ENCODE measurements around the gene PTX3. TPM values are rescaled to one million over a fixed set of nuclear protein-coding genes. Genes with fewer than 3 reads are reported as not detected.

The PTX3 gene
- total RNA-seq, 1 donor = 22.5 TPM

DNA sequence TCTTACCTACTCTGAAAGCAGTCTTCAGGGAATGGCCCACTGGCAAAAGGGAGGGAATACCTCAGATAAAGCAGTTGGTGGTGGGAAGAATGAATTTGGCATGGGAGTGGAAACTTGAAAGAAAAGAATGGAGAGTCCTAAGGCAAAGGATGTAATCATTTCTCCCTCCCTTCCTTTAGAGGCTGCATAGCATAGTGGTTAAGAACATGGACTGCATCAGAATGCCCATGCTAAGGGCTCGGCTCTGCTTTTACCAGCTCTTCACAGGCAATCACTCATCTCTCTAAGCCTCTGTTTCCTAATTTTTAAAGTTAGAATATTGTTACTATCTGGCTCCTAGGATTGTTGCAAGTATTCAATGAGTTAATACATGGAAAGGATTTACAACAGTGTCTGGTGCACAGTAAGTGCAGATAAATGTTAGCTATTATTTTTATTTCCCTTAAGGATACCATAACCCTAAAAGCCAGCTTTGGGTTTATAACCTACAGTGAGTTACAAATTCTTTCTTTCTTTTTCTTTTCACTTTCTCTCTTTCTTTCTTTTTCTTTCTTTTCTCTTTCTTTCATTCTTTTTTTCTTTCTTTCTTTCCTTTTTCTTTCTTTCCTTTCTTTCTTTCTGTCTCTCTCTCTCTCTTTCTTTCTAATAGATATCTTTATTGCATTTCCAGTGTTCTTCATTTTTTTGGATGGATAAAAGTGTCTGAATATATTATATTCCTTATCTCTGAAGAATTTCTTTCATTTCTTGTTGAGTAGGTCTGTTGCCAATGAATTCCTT, 43.0 kb downstream of the PTX3 start:
- no peak for DNase-seq (ENCODE audit: low read depth)
- H3K4me3 ChIP-seq (ENCODE audit: low read depth, low read length) = no peak overlapping the region
- TF ChIP-seq, protein P1, sequence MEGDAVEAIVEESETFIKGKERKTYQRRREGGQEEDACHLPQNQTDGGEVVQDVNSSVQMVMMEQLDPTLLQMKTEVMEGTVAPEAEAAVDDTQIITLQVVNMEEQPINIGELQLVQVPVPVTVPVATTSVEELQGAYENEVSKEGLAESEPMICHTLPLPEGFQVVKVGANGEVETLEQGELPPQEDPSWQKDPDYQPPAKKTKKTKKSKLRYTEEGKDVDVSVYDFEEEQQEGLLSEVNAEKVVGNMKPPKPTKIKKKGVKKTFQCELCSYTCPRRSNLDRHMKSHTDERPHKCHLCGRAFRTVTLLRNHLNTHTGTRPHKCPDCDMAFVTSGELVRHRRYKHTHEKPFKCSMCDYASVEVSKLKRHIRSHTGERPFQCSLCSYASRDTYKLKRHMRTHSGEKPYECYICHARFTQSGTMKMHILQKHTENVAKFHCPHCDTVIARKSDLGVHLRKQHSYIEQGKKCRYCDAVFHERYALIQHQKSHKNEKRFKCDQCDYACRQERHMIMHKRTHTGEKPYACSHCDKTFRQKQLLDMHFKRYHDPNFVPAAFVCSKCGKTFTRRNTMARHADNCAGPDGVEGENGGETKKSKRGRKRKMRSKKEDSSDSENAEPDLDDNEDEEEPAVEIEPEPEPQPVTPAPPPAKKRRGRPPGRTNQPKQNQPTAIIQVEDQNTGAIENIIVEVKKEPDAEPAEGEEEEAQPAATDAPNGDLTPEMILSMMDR (IDR thresholded peaks at IDR 0.05; ENCODE audit: insufficient read depth, low read depth, low read length) = no peak

DNA sequence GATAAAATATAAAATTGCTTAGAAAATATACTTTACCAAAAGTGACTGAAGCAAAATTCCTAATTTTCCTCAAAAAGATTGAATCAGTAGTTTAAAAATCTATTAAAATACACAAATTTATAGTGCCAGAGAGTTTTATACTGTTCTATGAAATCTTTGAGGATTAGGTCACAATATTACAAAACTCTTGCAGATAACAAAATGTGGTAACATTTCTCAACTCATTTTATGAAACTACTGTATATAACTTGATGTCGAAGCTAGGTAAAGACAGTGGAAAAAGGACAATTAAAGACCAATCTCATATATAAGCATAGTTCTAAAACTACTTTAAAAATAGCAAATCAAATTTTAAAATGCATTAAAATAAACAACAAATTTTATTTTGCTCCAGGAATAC, 50.7 kb downstream of the PTX3 start:
- DNase-seq (ENCODE audit: low read depth) = peak; percentile 47
- no peak overlapping the region for H3K4me3 ChIP-seq (ENCODE audit: low read depth, low read length)
- TF ChIP-seq, protein P1 (IDR thresholded peaks at IDR 0.05; ENCODE audit: insufficient read depth, low read depth, low read length) = no peak

DNA sequence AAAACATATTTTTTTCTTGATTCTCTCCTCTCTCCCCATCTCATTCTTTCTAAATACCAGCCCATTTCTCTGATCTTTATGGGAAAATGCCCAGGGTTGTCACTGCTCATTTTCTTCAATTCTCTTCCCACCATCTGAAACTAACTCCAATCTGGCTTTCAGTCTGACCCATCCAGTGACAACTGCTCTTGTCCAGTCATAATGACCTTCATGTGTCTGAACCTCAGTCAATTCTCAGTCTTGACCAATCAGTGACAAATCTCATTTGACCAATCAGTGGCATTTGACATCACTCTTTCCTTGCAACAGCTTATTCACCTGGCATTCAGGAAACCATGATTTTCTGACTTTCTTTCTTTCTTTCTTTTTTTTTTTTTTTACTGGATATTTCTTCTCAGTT, 51.5 kb downstream of the PTX3 start:
- no peak overlapping the region for H3K4me3 ChIP-seq (ENCODE audit: low read depth, low read length)
- no peak for DNase-seq (ENCODE audit: low read depth)
- TF ChIP-seq, protein P1 (IDR thresholded peaks at IDR 0.05; ENCODE audit: insufficient read depth, low read depth, low read length) = no peak

DNA sequence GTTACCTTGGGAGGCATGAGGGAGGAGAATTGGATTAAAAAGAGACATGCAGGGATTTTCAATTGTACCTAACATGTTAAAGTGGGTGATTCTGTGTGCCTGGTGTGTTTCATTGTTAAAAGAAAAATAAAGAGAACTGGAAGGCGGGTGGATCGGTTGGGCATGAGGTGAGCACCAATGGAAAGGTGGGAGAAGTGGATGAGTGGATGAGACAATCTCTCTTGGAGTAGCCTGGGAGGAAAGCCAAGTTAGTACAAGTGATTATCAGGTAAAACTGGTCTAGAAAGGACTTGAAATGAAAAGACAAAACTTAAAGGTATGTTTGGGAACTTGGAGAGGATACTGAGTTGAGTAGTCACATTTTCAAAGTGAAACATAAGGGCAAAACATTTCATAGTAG, 54.5 kb downstream of the PTX3 start:
- TF ChIP-seq, protein P1 (IDR thresholded peaks at IDR 0.05; ENCODE audit: insufficient read depth, low read depth, low read length) = no peak
- no peak for DNase-seq (ENCODE audit: low read depth)
- no peak overlapping the region for H3K4me3 ChIP-seq (ENCODE audit: low read depth, low read length)

Other genes starting within 250 kb of the PTX3 start
- gene VEPH1, start 66.6 kb downstream of the PTX3 start, total RNA-seq = 8.6 and 10.3 TPM in 2 replicates